DND-41 (cell line): ENCODE measurements around the gene OTOGL.

Experiments
- EZH2 ChIP-seq: IDR thresholded peaks from 3 replicates; pipeline ENCODE4 v1.6.1; 2012; ENCODE audit warnings: borderline replicate concordance, low read depth, mild to moderate bottlenecking, moderate library complexity, low read length, inconsistent platforms; ENCODE audit not compliant: severe bottlenecking
- TF ChIP-seq, protein P1 (sequence below): IDR thresholded peaks from 2 replicates; pipeline ENCODE4 v1.5.1; 2012; ENCODE audit warnings: borderline replicate concordance, low read length, moderate library complexity, mild to moderate bottlenecking; ENCODE audit not compliant: poor library complexity, severe bottlenecking; ENCODE audit errors: extremely low read depth

DNA sequence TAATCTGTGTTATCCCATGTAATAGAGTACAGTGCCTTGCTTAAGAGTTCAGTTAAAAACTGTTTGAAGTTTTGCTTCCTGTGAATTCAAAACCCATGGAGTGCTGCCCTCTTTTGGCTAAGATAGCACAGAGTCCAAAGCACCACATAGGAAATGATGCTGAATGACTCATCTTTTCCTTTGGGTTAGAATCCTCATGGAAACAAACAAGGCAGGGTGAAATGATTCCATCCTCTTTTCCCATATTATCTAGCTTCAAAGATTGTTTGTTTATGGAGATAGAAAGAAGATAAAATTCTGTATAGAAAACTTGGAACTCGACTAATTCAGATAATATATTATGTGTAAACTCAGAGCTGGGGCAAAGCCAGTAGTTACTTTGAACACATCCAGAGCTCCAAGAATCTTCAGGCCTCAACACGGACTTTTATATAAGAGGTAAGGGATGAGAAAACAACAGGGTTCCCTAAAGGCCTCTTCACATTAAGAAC lies 87.4 kb downstream of the OTOGL start:
- no peak for TF ChIP-seq EZH2
- TF ChIP-seq, protein P1, sequence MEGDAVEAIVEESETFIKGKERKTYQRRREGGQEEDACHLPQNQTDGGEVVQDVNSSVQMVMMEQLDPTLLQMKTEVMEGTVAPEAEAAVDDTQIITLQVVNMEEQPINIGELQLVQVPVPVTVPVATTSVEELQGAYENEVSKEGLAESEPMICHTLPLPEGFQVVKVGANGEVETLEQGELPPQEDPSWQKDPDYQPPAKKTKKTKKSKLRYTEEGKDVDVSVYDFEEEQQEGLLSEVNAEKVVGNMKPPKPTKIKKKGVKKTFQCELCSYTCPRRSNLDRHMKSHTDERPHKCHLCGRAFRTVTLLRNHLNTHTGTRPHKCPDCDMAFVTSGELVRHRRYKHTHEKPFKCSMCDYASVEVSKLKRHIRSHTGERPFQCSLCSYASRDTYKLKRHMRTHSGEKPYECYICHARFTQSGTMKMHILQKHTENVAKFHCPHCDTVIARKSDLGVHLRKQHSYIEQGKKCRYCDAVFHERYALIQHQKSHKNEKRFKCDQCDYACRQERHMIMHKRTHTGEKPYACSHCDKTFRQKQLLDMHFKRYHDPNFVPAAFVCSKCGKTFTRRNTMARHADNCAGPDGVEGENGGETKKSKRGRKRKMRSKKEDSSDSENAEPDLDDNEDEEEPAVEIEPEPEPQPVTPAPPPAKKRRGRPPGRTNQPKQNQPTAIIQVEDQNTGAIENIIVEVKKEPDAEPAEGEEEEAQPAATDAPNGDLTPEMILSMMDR = peak; percentile 77
